HG03520 (cell line): ENCODE data around the gene OTOGL.

ENCODE experiments used
- ATAC-seq: cut with Tn5 transposase; IDR thresholded peaks from one replicate; pipeline ENCODE4 v1.9.1; 2021; ENCODE audit warnings: mild to moderate bottlenecking, moderate library complexity; ENCODE audit not compliant: unreplicated experiment

Gene OTOGL

GRCh38 chr12:80356097-80356496 lies 256.8 kb downstream of the OTOGL start:
- ATAC-seq: no peak

GRCh38 chr12:80359703-80360102 lies 260.4 kb downstream of the OTOGL start:
- ATAC-seq: no peak

DNA sequence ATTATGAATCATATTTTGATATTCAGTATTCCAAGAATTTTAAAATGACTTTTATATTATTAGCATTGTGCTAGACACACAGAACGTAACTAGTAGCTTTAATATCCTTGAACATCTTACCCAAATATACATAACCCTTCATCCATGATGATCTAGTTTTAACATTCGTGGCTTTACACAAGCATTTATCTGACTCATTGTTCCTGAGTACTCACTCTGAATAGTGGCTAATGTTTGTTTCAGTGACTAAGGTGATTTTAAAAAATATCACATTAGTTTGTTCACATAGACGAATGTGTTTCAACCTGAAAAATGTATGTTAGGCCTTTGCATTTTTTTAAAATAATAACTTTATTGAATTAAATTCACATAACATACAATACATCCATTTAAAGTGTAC lies 264.7 kb downstream of the OTOGL start:
- no peak for ATAC-seq

DNA sequence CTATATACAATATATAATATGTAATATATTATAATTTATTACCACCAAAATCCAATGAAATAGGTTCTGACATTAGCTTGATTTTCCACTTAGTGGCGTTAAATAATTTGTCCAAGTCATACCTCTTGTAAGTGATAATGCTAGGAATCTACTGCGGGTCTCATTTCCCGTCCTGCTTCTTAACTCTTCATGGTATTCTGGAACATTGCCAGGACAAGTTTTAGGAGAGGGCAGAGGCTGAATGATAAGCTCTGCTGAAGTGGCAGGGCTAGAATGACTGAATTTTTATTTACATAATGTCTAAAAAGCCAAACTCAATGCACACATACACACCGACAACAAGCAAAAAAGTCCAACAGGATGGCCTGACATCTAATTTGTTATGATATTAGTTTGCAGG lies 274.3 kb downstream of the OTOGL start:
- no peak for ATAC-seq

GRCh38 chr12:80374615-80375014 lies 275.3 kb downstream of the OTOGL start:
- ATAC-seq: no peak

- ATAC-seq: no peak
Measured at GRCh38 chr12:80377140-80377794, 277.9 kb downstream of the OTOGL start.

GRCh38 chr12:80381121-80381520 lies 281.8 kb downstream of the OTOGL start:
- no peak for ATAC-seq

DNA sequence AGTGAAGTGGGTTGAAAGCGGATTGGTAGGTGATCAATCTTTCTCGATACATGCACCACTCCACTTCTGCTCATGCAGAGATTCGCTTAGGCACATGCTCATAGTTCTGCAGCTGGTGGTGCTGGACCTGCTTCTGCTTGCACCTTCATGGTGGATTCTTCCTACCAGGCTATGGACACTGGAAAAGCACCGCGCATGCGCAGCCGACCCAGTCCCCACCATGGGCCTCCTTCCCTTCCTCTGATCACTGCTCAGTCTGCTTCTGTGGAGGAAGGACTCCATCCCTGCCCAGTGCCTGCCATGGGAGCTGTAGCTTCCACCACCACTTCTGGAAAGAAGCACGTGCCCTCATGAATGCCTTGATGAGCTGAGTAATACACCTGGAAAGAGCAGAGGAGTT lies 282.9 kb downstream of the OTOGL start:
- ATAC-seq: no peak

GRCh38 chr12:80400571-80400991 lies 301.2 kb downstream of the OTOGL start:
- no peak for ATAC-seq

GRCh38 chr12:80401191-80401590 lies 301.9 kb downstream of the OTOGL start:
- ATAC-seq: no peak

- no peak for ATAC-seq
Measured at GRCh38 chr12:80404629-80405028, 305.3 kb downstream of the OTOGL start.

- ATAC-seq: no peak
Measured at GRCh38 chr12:80406253-80406652, 306.9 kb downstream of the OTOGL start.

GRCh38 chr12:80411787-80412186 lies 312.4 kb downstream of the OTOGL start:
- ATAC-seq: peak; percentile 77

DNA sequence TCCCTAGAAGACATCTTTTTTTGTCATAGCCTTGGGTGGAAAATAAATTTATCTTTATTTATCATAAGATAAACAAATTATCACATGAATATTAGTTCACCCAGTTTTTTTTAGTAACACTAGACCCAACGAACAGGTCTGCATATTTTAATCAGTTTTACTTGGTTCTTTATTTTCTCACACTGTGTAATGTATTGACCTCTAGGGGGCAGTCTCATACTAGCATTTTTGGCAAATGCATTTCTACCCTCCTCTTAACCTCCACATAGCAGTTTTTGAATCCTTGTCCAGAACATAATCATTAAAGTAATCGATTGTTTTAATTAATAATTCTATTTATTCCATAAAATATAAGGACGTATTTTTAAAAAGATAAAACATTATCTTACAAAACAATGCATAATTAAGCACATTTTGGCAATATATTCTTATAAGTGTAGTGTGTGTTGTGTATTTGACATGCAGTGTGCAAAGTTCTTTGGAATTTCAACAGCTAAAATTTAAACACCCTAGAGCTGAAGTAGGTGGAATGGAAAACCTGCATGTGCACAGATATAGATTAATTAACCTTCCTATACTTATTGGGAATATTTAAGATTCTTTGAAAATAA lies 313.1 kb downstream of the OTOGL start:
- peak; percentile 72 for ATAC-seq

DNA sequence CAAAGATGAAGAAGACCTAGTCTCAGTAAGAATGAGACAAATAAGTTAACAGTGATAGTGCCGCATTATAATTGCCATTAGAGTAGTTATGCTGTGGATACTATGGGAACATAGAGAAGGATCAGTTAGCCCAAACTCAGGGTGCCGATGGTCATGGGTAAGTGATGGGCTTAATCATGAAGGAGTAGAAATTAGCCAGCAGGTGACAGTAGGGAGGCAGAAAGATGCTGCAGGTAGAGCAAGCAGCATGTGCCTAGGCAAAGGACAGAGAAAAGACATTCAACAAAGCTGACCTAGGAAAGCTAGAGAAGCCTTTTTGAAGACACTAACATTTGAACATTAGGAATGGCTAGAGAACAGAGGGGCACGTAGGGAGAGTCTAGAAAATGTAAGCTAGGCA lies 314.1 kb downstream of the OTOGL start:
- ATAC-seq: no peak

DNA sequence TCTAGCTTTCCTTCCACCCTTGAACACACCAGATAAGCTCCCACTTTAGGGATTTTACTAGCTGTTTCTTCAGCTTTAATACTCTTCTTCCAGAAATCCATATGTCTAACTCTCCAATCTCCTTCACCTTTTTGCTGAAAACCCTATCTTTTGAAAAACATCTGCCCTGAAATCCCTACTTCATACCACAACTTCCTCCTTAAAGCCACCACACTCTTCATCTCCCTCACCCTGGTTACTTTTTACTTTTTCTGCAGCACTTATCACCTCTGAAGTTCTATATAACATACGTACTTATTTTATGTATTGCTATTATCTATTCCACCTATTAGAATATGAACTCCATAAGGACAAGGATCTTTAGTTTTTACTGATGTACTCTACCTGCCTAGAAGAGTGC lies 316.1 kb downstream of the OTOGL start:
- no peak for ATAC-seq

GRCh38 chr12:80419644-80420043 lies 320.3 kb downstream of the OTOGL start:
- no peak for ATAC-seq

DNA sequence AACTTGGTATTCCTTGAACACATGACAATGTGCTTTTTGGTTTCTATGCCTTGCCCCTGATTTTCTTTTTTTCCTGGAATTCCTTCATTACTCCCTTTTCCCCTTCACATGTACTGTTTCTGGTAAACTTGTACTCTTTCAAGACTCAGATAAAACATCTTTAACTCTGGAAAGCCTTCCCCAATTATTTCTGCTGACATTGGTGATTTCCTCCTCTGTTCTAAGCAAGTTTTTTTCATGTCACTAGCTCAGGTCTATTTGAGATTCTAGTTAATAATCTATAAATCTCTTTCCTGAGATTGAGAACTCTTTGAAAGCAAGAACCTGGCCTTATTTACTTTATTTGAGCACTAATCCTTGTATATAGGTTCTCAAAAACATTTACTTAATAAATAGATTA lies 320.7 kb downstream of the OTOGL start:
- no peak for ATAC-seq

DNA sequence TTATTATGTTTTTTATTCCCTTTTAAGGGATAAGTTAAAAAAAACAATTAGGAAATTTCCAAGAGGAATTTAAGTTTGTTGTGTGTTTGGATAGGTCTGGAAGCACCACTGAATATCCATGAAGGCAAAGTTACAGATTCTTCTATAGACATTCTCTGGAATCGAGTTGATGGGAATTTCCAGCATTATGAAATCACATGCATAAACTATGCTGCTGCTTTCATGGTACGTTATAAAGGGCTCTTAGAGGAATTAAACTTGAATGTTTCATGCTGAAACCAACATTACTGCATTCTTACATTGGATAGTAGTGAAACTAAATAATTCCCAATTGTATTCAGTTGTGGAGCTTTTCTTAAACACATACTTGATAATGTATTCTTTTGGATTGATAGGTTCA lies 323.2 kb downstream of the OTOGL start:
- no peak for ATAC-seq
